Glutamatergic neuron (in vitro differentiated cells): ENCODE data around the gene MDN1. TPM values are rescaled to one million over a fixed set of nuclear protein-coding genes. Genes with fewer than 3 reads are reported as not detected.

Source experiments
- DNase-seq: peaks from one replicate; pipeline ENCODE4 v3.0.0; 2022
- H3K27ac Mint-ChIP-seq: one replicate; pipeline ENCODE4 v1.8.0; 2020; ENCODE audit warnings: mild to moderate bottlenecking, mixed read lengths, inconsistent platforms; ENCODE audit not compliant: unreplicated experiment
- H3K27me3 Mint-ChIP-seq: one replicate; pipeline ENCODE4 v1.8.0; 2020; ENCODE audit warnings: mild to moderate bottlenecking, moderate library complexity, mixed read lengths, inconsistent platforms; ENCODE audit not compliant: unreplicated experiment
- H3K36me3 Mint-ChIP-seq: one replicate; pipeline ENCODE4 v1.8.0; 2020; ENCODE audit warnings: mild to moderate bottlenecking, mixed read lengths, inconsistent platforms; ENCODE audit not compliant: unreplicated experiment
- H3K4me1 Mint-ChIP-seq: one replicate; pipeline ENCODE4 v1.8.0; 2020; ENCODE audit warnings: mild to moderate bottlenecking, low read depth, mixed read lengths, inconsistent platforms; ENCODE audit not compliant: unreplicated experiment
- H3K4me3 Mint-ChIP-seq: one replicate; pipeline ENCODE4 v1.8.0; 2020; ENCODE audit warnings: mild to moderate bottlenecking, mixed read lengths, inconsistent platforms; ENCODE audit not compliant: unreplicated experiment
- H3K9me3 Mint-ChIP-seq: one replicate; pipeline ENCODE4 v1.8.0; 2020; ENCODE audit warnings: mild to moderate bottlenecking, moderate library complexity, mixed read lengths, inconsistent platforms; ENCODE audit not compliant: unreplicated experiment
- CTCF ChIP-seq: fragments of 200-600 bp; sonication (generic); IDR thresholded peaks from one replicate; pipeline ENCODE4 v1.5.0; 2021; ENCODE audit not compliant: partially characterized antibody, unreplicated experiment
- total RNA-seq: library from RNA; stranded (reverse); fragmentation: NEBNext Ultra II Directional; extraction: Animal tissue kit (Norgen Biotek cat#: 25700); gene quantifications from one replicate; pipeline ENCODE4 v1.2.1, GENCODE V29; 2021; ENCODE audit not compliant: unreplicated experiment

Gene MDN1
- total RNA-seq, 1 donor from 2014 or later = 39.2 TPM

- peaks cover 2% of the 10 kb centered on the region for H3K27me3 Mint-ChIP-seq
- no peak overlapping the region for H3K27ac Mint-ChIP-seq
- H3K4me3 Mint-ChIP-seq = no peak overlapping the region
- H3K9me3 Mint-ChIP-seq = peaks cover 1% of the 10 kb centered on the region
- no peaks in the 10 kb centered on the region for H3K4me1 Mint-ChIP-seq
- no peak for DNase-seq
- H3K36me3 Mint-ChIP-seq = no peaks in the 10 kb centered on the region
- no peak for TF ChIP-seq CTCF
Observed at GRCh38 chr6:89613790-89614189, 205.8 kb downstream of the MDN1 start.

- Mint-ChIP-seq H3K4me3 (no peak overlapping the region), H3K4me1 (no peaks in the 10 kb centered on the region), H3K27ac (no peak overlapping the region), H3K27me3 (peaks cover 2% of the 10 kb centered on the region), H3K36me3 (no peaks in the 10 kb centered on the region), H3K9me3 (peaks cover 1% of the 10 kb centered on the region)
- no peak for TF ChIP-seq CTCF
- no peak for DNase-seq
Observed at GRCh38 chr6:89612121-89612520, 207.5 kb downstream of the MDN1 start.

GRCh38 chr6:89611666-89612065 is 207.9 kb downstream of the MDN1 start:
- H3K27me3 Mint-ChIP-seq = peaks cover 2% of the 10 kb centered on the region
- H3K4me1 Mint-ChIP-seq = no peaks in the 10 kb centered on the region
- no peak for DNase-seq
- peaks cover 1% of the 10 kb centered on the region for H3K9me3 Mint-ChIP-seq
- no peak for TF ChIP-seq CTCF
- no peak overlapping the region for H3K27ac Mint-ChIP-seq
- H3K4me3 Mint-ChIP-seq = no peak overlapping the region
- no peaks in the 10 kb centered on the region for H3K36me3 Mint-ChIP-seq

- H3K36me3 Mint-ChIP-seq = no peaks in the 10 kb centered on the region
- peaks cover 2% of the 10 kb centered on the region for H3K27me3 Mint-ChIP-seq
- no peak overlapping the region for H3K4me3 Mint-ChIP-seq
- peak; percentile 84 for DNase-seq
- no peaks in the 10 kb centered on the region for H3K4me1 Mint-ChIP-seq
- peaks cover 1% of the 10 kb centered on the region for H3K9me3 Mint-ChIP-seq
- no peak overlapping the region for H3K27ac Mint-ChIP-seq
- peak; percentile 72 for TF ChIP-seq CTCF
Observed at GRCh38 chr6:89610149-89610642, 209.4 kb downstream of the MDN1 start.

GRCh38 chr6:89605861-89606260 is 213.7 kb downstream of the MDN1 start:
- H3K27ac Mint-ChIP-seq = no peak overlapping the region
- H3K9me3 Mint-ChIP-seq = peaks cover 1% of the 10 kb centered on the region
- no peaks in the 10 kb centered on the region for H3K4me1 Mint-ChIP-seq
- no peak overlapping the region for H3K4me3 Mint-ChIP-seq
- DNase-seq = no peak
- TF ChIP-seq CTCF = no peak
- peaks cover 2% of the 10 kb centered on the region for H3K27me3 Mint-ChIP-seq
- no peaks in the 10 kb centered on the region for H3K36me3 Mint-ChIP-seq
